NCI-H774 (cell line): Measurements from ENCODE around the gene LMAN1.

Experiments used
- DNase-seq: peaks from one replicate; lab custom pipeline; 2025; lab: John Stamatoyannopoulos, UW

The LMAN1 gene

DNA sequence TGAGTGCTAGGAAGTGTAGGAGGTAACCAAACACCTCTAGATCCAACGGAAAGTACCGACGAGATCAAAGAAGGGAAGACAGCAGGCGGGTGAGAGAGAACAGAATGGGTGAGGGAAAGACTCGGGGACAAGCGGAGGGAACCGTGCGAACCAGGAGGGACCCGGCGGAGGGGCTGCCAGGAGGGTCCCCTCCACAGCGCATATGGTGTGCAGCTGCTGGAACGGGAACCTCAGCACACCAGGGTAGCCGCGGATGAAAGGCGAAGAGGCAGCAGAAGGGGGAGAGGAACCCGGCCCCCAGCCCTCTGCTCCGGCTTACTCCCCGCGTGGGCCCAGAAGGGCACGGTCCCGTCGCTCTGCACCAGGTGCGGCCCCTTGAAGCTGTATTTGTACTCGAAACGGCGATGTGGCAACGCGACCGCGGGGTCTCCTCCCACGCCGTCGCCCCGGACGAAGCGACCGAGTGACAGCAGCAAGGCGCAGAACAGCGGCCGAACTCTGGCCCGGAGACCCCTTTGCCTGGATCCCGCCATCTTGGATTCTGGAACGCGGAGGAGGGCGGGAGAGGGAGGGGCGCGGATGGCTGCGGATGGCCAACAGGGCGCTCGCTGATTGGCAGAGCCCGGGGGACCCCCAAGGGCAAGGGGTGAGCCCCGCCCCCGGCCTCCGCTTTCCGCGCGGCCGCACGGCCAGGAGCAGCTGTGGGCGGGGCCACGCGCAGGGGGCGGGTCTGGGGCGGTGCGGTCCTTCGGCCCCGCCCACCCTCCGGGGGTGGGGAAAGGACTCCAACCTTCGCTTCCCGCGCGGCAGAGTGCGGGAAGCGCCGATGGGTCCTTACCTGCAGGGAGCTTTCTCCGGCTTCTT lies at the start of gene LMAN1:
LMAN1 (minus strand) TSS at position 554 of the 864 bp plus-strand sequence; CDS start at position 533, 21 bp downstream.
- peak; percentile 93 for DNase-seq

DNA sequence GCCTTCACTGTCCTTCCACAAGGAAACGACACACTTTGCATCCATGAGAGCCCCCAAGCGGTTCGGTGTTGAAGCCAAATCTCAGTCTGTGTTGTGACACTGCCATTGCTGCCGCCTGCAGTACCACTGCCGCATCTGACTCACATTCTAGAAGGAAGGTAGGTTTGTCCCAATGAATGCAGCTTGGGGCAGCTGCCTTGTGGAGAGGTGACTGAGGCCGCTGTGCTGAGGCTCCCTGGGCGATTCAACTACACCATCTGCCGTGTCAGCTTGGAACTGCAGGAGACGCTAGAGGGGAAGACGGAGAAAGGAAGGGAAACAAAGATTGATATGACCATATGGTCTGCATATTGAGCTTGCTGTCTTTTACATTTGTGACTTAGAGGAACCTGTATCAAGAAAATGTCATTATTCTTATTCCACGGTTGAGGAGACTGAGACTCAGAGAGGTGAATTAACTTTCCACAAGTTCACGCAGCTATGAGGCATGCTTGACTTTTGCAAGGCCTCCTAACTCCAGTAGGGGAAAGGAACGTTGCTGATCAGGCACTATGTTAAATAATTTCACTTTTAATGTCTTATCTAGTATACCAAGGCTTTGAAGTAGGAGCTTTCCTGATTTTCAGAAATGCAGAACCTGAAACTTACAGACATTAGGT lies 43.5 kb upstream of the LMAN1 start:
- DNase-seq, result peak; percentile 93

GRCh38 chr18:59400407-59400806 lies 41.3 kb upstream of the LMAN1 start:
- DNase-seq, result no peak

DNA sequence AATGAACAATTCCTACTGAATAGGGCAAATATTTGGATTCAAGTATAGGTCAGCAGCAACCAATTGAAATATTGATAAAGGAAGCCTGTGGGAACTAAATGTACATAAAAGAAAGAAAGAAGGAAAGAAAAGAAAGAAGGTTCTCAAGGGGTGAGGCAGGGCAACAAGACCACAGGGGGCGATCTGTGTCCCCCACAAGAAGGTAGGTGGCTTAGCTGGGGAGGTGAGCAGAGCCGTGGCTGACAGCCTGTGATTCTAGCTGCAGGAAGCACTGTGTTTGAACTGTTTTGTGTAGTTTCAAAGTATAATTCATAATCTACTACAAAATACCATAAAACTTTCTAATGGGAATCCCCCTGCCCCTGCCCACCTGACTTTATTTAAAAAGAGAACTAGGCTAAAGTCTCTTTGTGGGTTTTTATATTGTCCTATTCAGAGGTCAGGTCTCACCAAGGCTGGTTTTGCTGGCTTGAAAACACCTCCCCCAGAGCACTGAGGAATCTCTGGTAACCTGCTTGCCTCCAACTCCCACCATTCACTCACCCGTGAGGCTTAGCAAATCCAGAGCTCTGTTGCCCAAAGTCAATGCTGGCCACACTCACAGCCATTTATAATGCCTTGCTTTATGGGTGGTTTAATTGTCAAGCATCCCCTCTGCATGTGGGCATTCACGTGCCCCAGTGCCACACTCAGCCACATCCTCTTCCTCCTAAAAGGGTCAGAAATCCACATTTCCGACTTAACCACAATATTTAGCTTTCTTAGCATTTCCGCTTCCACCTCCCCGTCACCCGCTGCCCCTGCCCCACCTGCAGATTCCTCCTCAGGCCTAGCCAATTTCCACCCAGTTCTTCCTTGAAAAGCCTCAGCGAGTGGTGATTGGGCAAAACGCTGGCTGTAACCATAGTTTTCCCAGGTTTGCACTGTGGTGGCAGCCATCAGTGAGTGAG lies 36.4 kb upstream of the LMAN1 start:
- DNase-seq, result no peak

DNA sequence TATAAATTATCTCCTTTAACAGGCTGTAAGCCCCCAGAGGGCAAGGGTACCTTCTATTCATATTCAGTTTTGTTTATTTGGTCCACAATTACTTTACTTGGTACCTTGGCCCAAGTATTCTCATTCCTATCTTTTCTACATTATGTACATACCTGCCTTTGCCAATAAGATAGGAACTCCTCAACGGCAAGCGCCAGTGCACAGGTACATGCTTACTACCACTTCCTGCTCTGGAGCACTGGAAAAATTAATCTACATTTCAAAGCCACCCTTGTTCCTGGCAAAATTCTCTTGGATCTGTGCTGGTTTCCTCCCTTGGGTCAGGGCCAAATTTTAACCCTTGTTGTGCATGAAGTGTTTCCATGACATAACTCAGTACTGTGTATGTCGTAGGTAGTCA lies 34.3 kb upstream of the LMAN1 start:
- DNase-seq, result no peak

- DNase-seq, result no peak
These were observed 29.8 kb upstream of the LMAN1 start for GRCh38 chr18:59388817-59389216.

DNA sequence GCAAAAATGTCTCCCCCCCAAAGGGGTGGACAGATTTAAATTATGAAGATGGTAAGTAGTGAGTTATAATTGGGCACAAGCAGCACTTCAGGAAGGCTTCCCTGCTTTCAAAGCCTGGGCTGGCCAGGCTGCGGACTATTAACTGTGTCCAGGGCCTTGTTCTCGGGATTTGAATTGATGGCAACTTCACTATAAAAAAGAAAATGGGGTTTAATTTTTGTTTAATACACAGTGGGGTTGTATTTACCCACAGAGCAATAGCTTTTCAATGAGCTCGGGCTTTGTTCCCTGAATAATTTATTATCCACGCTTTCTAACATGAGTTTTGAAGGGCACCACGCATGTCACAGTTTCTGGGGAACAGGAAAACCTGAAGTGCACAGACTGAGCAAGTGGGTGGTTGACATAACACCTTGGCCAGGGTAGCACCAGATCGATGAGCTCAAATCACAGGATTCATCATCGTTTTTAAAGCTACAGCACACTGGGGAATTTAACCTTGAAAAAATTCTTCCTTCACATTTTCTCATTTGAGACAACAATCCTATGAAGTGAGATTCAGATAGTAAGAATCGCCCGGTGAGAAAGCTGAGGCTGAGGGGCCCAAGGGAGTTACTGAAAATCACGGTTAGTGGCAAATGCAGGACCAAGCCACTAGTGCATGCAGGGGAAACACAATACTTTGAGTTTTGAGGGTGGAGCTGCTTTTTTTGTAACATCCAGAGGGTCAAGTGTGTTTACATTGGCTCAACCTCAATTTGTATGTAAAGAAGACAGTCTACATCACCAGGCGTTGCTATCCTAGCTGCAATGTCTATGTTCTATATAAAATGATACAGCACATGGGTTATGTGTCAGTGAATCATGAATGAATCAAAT lies 28.9 kb upstream of the LMAN1 start:
- no peak for DNase-seq

DNA sequence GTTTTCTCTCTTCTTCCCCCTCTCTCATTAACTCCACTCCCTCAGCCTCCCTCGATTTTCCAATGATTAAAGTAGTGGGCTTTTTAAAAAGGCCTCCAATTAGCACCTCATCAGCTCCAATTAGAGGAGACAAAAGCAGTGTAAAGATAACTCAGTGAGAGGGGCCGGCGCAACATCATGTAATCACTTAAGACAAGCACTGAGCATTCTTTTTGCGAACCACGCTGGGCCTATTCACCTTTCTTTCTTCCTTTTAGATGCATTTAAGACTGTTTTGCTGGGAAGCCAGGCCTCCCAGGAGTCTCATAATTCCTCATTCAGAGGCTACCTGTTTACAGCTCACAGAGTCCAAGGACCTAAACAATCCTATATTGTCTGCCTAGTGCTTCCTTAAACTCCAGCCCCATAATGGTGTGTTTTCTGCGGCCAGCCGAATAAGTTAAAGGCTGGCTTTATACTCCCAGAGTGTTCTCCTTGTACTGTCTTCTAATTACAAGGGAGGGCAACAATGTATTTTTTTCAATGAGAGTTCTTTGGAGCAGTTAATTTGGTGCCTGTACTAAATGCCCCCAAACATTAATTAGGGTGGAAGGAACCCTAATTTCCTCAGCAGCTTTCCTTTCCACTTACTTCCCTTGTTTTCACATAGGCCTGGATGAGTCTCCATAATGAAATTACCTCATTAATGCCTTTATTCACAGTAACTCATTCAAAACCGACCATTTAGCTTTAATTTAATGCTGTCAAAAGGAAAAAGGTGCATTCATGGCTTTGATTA lies 28.0 kb upstream of the LMAN1 start:
- no peak for DNase-seq

DNA sequence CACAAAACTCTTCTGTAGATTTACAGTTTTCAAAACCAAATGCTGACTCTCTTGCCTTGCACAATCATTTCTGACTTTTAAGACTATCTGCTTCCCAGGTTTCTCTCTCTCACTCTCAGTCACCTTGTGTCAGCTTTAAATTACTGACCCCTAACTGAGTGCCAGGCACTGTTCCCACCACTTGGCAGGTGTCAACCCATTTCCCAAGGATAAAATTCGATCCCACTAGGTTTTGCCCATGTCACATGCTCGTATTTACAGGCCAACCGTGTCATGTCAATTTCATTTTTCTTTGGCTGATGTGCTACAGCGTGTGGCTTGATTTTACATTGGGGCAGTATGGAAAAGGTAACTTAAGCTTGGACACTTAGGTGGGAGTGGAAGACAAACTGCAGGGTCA lies 26.1 kb upstream of the LMAN1 start:
- no peak for DNase-seq

GRCh38 chr18:59383851-59384250 lies 24.8 kb upstream of the LMAN1 start:
- DNase-seq, result peak; percentile 54

- no peak for DNase-seq
These were observed 23.3 kb upstream of the LMAN1 start for GRCh38 chr18:59382383-59382782.

DNA sequence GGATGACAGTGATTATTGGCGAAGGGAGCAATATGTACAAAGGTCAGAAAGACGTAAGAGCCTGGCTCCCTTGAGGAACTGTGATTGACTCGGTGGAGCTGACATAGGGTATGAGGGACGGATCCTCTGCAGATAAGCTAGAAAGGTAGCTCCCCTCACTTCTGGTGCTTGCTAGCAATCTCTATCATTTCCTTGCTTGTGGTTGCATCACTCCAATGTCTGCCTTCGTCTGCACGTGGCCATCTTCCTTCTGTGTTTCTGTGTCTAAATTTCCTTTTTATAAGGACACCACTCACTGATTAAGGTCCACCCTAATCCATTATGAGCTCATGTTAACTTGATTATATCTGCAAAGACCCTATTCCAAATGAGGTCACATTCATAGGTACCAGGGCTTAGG lies 22.9 kb upstream of the LMAN1 start:
- DNase-seq, result no peak

- DNase-seq, result no peak
These were observed 21.6 kb upstream of the LMAN1 start for GRCh38 chr18:59380706-59381105.

- DNase-seq, result no peak
These were observed 20.9 kb upstream of the LMAN1 start for GRCh38 chr18:59379772-59380522.

- no peak for DNase-seq
These were observed 18.7 kb upstream of the LMAN1 start for GRCh38 chr18:59377613-59378337.

- DNase-seq, result no peak
These were observed 17.4 kb upstream of the LMAN1 start for GRCh38 chr18:59376351-59376935.

DNA sequence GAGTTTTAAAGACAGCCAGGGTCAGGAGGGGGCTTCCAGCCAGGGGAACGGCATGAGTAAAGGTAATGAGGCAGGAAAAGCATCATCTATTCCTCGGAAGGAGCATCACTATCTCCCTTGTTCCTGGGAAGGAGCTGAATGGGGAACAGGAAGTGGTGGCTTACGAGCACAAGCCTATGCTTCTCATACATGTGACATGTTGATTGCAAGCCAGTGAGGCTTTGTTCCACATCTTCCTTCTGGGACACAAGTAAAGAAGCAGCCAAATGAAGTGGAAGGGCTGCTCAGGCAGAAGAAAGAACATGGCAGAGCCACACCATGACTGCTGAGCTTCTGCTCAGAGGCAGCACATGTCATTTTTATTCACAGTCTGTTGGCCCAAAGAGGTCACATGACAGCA lies 15.1 kb upstream of the LMAN1 start:
- no peak for DNase-seq

DNA sequence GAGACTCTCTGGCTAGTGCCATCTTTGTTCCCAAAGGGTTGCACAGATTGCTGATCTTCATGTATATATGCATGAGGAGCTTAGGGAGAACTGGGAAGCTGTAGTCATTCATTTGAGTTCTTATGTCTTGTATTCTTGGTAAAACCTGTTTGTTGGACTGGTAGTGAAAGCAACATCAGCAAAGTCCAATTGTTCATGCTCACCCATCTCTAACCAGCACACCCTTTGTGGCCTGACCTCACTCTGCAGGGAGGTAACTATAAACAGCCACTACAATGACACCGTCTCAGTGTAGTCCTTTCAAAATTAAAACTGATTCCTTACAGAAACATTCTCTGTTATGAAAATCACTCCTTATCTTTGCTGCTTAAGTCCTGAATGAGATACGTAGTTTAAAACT lies 13.9 kb upstream of the LMAN1 start:
- DNase-seq, result no peak

GRCh38 chr18:59360381-59360780 lies 1.3 kb upstream of the LMAN1 start:
- no peak for DNase-seq
